H9 (cell line): ENCODE results near the gene ADAMTS13. TPM values are rescaled to one million over a fixed set of nuclear protein-coding genes. Genes with fewer than 3 reads are reported as not detected.

Experiments
- DNase-seq: peaks from one replicate; pipeline ENCODE4 v3.0.0-alpha.2; 2017
- H2AFZ ChIP-seq: one replicate; pipeline ENCODE4 v1.6.1; 2013; ENCODE audit warnings: mild to moderate bottlenecking, low read length, control low read depth, moderate library complexity
- H2AK5ac ChIP-seq: 2 replicates; pipeline ENCODE4 v1.6.1; 2013; ENCODE audit warnings: low read length, control low read depth, mixed read lengths; ENCODE audit not compliant: insufficient read length
- H2BK120ac ChIP-seq: one replicate; pipeline ENCODE4 v1.6.1; 2013; ENCODE audit warnings: low read depth, mild to moderate bottlenecking, low read length, control low read depth, inconsistent platforms; ENCODE audit not compliant: poor library complexity, severe bottlenecking
- H2BK12ac ChIP-seq: 2 replicates; pipeline ENCODE4 v1.6.1; 2013; ENCODE audit warnings: low read length, control low read depth, mixed read lengths, low read depth; ENCODE audit not compliant: insufficient read length
- H2BK15ac ChIP-seq: 2 replicates; pipeline ENCODE4 v1.6.1; 2013; ENCODE audit warnings: low read depth, low read length, control low read depth
- H2BK20ac ChIP-seq: one replicate; pipeline ENCODE4 v1.6.1; 2013; ENCODE audit warnings: low read depth, mild to moderate bottlenecking, low read length, control low read depth, inconsistent platforms; ENCODE audit not compliant: poor library complexity, severe bottlenecking
- H2BK5ac ChIP-seq: 2 replicates; pipeline ENCODE4 v1.6.1; 2013; ENCODE audit warnings: low read length, control low read depth, mixed read lengths; ENCODE audit not compliant: insufficient read length
- H3K14ac ChIP-seq: 2 replicates; pipeline ENCODE4 v1.6.1; 2013; ENCODE audit warnings: low read length, control low read depth; ENCODE audit not compliant: insufficient read depth
- H3K18ac ChIP-seq: 2 replicates; pipeline ENCODE4 v1.6.1; 2013; ENCODE audit warnings: low read depth, mild to moderate bottlenecking, mixed read lengths, low read length, control low read depth; ENCODE audit not compliant: insufficient read length
- H3K23ac ChIP-seq: 2 replicates; pipeline ENCODE4 v1.6.1; 2013; ENCODE audit warnings: low read length, control low read depth, mixed read lengths, low read depth; ENCODE audit not compliant: insufficient read length
- H3K23me2 ChIP-seq: 2 replicates; pipeline ENCODE4 v1.6.1; 2013; ENCODE audit warnings: low read depth, mild to moderate bottlenecking, mixed read lengths, low read length, control low read depth; ENCODE audit not compliant: insufficient read length, poor library complexity, severe bottlenecking
- H3K27ac ChIP-seq: 2 replicates; pipeline ENCODE4 v1.5.1; 2013; ENCODE audit warnings: low read length, control low read depth, mixed read lengths, low read depth; ENCODE audit not compliant: insufficient read length
- H3K27me3 ChIP-seq: 2 replicates; pipeline ENCODE4 v1.6.1; 2013; ENCODE audit warnings: low read length, control low read depth, inconsistent platforms; ENCODE audit not compliant: insufficient read depth
- H3K4ac ChIP-seq: 2 replicates; pipeline ENCODE4 v1.6.1; 2013; ENCODE audit warnings: low read depth, mild to moderate bottlenecking, control low read depth, inconsistent platforms, low read length, moderate library complexity
- H3K4me1 ChIP-seq: 2 replicates; pipeline ENCODE4 v1.6.1; 2013; ENCODE audit warnings: low read length, control low read depth, inconsistent platforms; ENCODE audit not compliant: insufficient read depth
- H3K4me2 ChIP-seq: 2 replicates; pipeline ENCODE4 v1.6.1; 2013; ENCODE audit warnings: low read length, control low read depth, mixed read lengths; ENCODE audit not compliant: insufficient read length, insufficient read depth
- H3K56ac ChIP-seq: 2 replicates; pipeline ENCODE4 v1.6.1; 2013; ENCODE audit warnings: low read depth, mild to moderate bottlenecking, mixed read lengths, low read length, control low read depth; ENCODE audit not compliant: insufficient read length
- H3K79me1 ChIP-seq: 2 replicates; pipeline ENCODE4 v1.6.1; 2013; ENCODE audit warnings: low read depth, mild to moderate bottlenecking, moderate library complexity, low read length, control low read depth, inconsistent platforms; ENCODE audit not compliant: insufficient read depth, poor library complexity, severe bottlenecking
- H3K79me2 ChIP-seq: 2 replicates; pipeline ENCODE4 v1.6.1; 2013; ENCODE audit warnings: low read length, control low read depth, inconsistent platforms; ENCODE audit not compliant: insufficient read depth
- H3K9ac ChIP-seq: 2 replicates; pipeline ENCODE4 v1.6.1; 2013; ENCODE audit warnings: low read length, control low read depth, mixed read lengths; ENCODE audit not compliant: insufficient read length; ENCODE audit errors: extremely low read depth
- H3K9me3 ChIP-seq: one replicate; pipeline ENCODE4 v1.6.1; 2013; ENCODE audit warnings: low read depth, low read length, inconsistent platforms; ENCODE audit not compliant: control insufficient read depth
- H3T11ph ChIP-seq: one replicate; pipeline ENCODE4 v1.6.1; 2013; ENCODE audit warnings: mild to moderate bottlenecking, low read length, control low read depth, inconsistent platforms
- H4K20me1 ChIP-seq: one replicate; pipeline ENCODE4 v1.6.1; 2013; ENCODE audit not compliant: control insufficient read depth, insufficient read length, insufficient read depth
- H4K5ac ChIP-seq: 2 replicates; pipeline ENCODE4 v1.6.1; 2013; ENCODE audit warnings: low read depth, mild to moderate bottlenecking, mixed read lengths, low read length, control low read depth; ENCODE audit not compliant: insufficient read length
- H4K8ac ChIP-seq: replicated peaks from 2 replicates; pipeline ENCODE4 v1.6.1; 2013; ENCODE audit warnings: low read length, control low read depth, mixed read lengths, low read depth; ENCODE audit not compliant: insufficient read length
- H4K91ac ChIP-seq: 2 replicates; pipeline ENCODE4 v1.6.1; 2013; ENCODE audit warnings: low read depth, mild to moderate bottlenecking, moderate library complexity, mixed read lengths, low read length, control low read depth; ENCODE audit not compliant: insufficient read length
- H3K27ac Mint-ChIP-seq, 3 experiments: 2 replicates in 2 of 3; 3 replicates in 1 of 3; pipeline ENCODE4 v1.8.0; 2020 to 2021; ENCODE audit warnings: mixed read lengths in 3 of 3, mild to moderate bottlenecking in 1 of 3, moderate library complexity in 1 of 3
- H3K27me3 Mint-ChIP-seq: 2 replicates; pipeline ENCODE4 v1.8.0; 2021; ENCODE audit warnings: low read depth, mild to moderate bottlenecking, moderate library complexity, mixed read lengths
- H3K36me3 Mint-ChIP-seq, 3 experiments: 2 replicates in 2 of 3; 3 replicates in 1 of 3; pipeline ENCODE4 v1.8.0; 2020 to 2021; ENCODE audit warnings: low read depth in 3 of 3, mixed read lengths in 3 of 3; ENCODE audit not compliant: insufficient read depth in 1 of 3
- H3K4me1 Mint-ChIP-seq, 2 experiments: 2 replicates each; pipeline ENCODE4 v1.8.0; 2020; ENCODE audit warnings: mixed read lengths in 2 of 2
- H3K4me3 Mint-ChIP-seq, 2 experiments: 2 replicates in 1 of 2; 3 replicates in 1 of 2; pipeline ENCODE4 v1.8.0; 2020 to 2021; ENCODE audit warnings: mild to moderate bottlenecking in 2 of 2, mixed read lengths in 2 of 2, moderate library complexity in 1 of 2
- H3K9me3 Mint-ChIP-seq, 2 experiments: 2 replicates in 1 of 2; 3 replicates in 1 of 2; pipeline ENCODE4 v1.8.0; 2020; ENCODE audit warnings: mild to moderate bottlenecking in 2 of 2, mixed read lengths in 2 of 2, moderate library complexity in 1 of 2
- CTCF ChIP-seq: fragments of 200-600 bp; sonication (generic); conservative IDR thresholded peaks from 3 replicates; pipeline ENCODE4 v1.8.0; 2021; ENCODE audit warnings: antibody characterized with exemption, mild to moderate bottlenecking
- WGBS: extraction: QIAGEN DNeasy Blood & Tissue Kit; methylation state at CpG from one replicate; pipeline ENCODE4 v1.1.7; 2013; ENCODE audit warnings: missing lambda C conversion rate, low lambda C conversion rate, mixed read lengths; ENCODE audit not compliant: insufficient read length; ENCODE audit errors: extremely low coverage; 5-methylcytosine and 5-hydroxymethylcytosine counted together
- total RNA-seq: library from RNA; stranded (reverse); gene quantifications from 2 replicates; pipeline ENCODE4 v1.2.1, GENCODE V29; 2021

ADAMTS13 gene
- total RNA-seq, 1 experiment from 2014 or later, result 8.8 TPM

GRCh38 chr9:133476036-133476931 lies 54.1 kb downstream of the ADAMTS13 start:
- Mint-ChIP-seq H3K27ac (no peak overlapping the region), H3K27me3 (peaks cover 9% of the 10 kb centered on the region), H3K4me1 (peaks cover 4 to 11% of the 10 kb centered on the region in 2 experiments), H3K4me3 (no peak overlapping the region; a peak in 1 of 5 replicates), H3K36me3 (peaks cover 11 to 20% (median 12%) of the 10 kb centered on the region in 3 experiments; a peak in 6 of 7 replicates), H3K9me3 (no peaks in the 10 kb centered on the region)
- H2BK5ac ChIP-seq, result no peak overlapping the region
- no peak for DNase-seq
- no peak overlapping the region for H2AFZ ChIP-seq
- H3T11ph ChIP-seq, result no peak overlapping the region
- no peak overlapping the region for H4K5ac ChIP-seq
- no peak overlapping the region for H2AK5ac ChIP-seq
- H2BK120ac ChIP-seq, result no peak overlapping the region
- H4K20me1 ChIP-seq, result no peaks in the 10 kb centered on the region
- no peak overlapping the region for H2BK15ac ChIP-seq
- no peak overlapping the region for H3K4ac ChIP-seq
- 0 out of 2 replicates have a peak, but pooled peaks cover 2% of the 10 kb centered on the region for H3K4me1 ChIP-seq
- H3K27ac ChIP-seq, result no peak overlapping the region
- H3K14ac ChIP-seq, result no peak overlapping the region
- no peak overlapping the region for H3K9ac ChIP-seq
- no peak overlapping the region for H3K23ac ChIP-seq
- no peak overlapping the region for H2BK20ac ChIP-seq
- H4K91ac ChIP-seq, result no peak overlapping the region
- no peaks in the 10 kb centered on the region for H3K9me3 ChIP-seq
- peaks cover 13% of the 10 kb centered on the region for H3K23me2 ChIP-seq
- no peak overlapping the region for H2BK12ac ChIP-seq
- no peaks in the 10 kb centered on the region for H3K27me3 ChIP-seq
- no peaks in the 10 kb centered on the region for H3K79me1 ChIP-seq
- H3K79me2 ChIP-seq, result no peaks in the 10 kb centered on the region; the same call in 1 of the 2 replicates
- no peak for TF ChIP-seq CTCF
- H3K56ac ChIP-seq, result no peak overlapping the region
- no CpG with 5 or more reads among the region's 27 CpGs for WGBS
- H4K8ac ChIP-seq, result no peak overlapping the region
- H3K4me2 ChIP-seq, result no peak overlapping the region
- H3K18ac ChIP-seq, result no peak overlapping the region
